ENCODE results near the gene KCNJ14. TPM values are rescaled to one million over a fixed set of nuclear protein-coding genes. Genes with fewer than 3 reads are reported as not detected.

The KCNJ14 gene
- total RNA-seq, 1 donor from 2014 or later: 1.6 TPM

- no peaks in the 10 kb centered on the region for H3K36me3 Mint-ChIP-seq (ENCODE audit: unreplicated experiment)
- no peak for TF ChIP-seq CTCF (IDR thresholded peaks at IDR 0.05)
- H3K27me3 Mint-ChIP-seq (ENCODE audit: unreplicated experiment): no peaks in the 10 kb centered on the region
- H3K27ac Mint-ChIP-seq (ENCODE audit: unreplicated experiment): no peak overlapping the region
- peaks cover 4% of the 10 kb centered on the region for H3K9me3 Mint-ChIP-seq (ENCODE audit: unreplicated experiment)
- no peak overlapping the region for H3K4me3 Mint-ChIP-seq (ENCODE audit: unreplicated experiment)
- H3K4me1 Mint-ChIP-seq (ENCODE audit: unreplicated experiment): peaks cover 14% of the 10 kb centered on the region
- DNase-seq (ENCODE audit: extremely low spot score, unreplicated experiment): no peak
Observed at GRCh38 chr19:48428670-48429069, 26.7 kb upstream of the KCNJ14 start.

- Mint-ChIP-seq H3K36me3 (ENCODE audit: unreplicated experiment) (no peaks in the 10 kb centered on the region), H3K9me3 (ENCODE audit: unreplicated experiment) (peaks cover 4% of the 10 kb centered on the region), H3K27ac (ENCODE audit: unreplicated experiment) (no peak overlapping the region), H3K27me3 (ENCODE audit: unreplicated experiment) (no peaks in the 10 kb centered on the region), H3K4me3 (ENCODE audit: unreplicated experiment) (no peak overlapping the region), H3K4me1 (ENCODE audit: unreplicated experiment) (peaks cover 7% of the 10 kb centered on the region)
- no peak for DNase-seq (ENCODE audit: extremely low spot score, unreplicated experiment)
- TF ChIP-seq CTCF (IDR thresholded peaks at IDR 0.05): no peak
Observed at GRCh38 chr19:48433337-48433736, 22.0 kb upstream of the KCNJ14 start.

GRCh38 chr19:48436586-48436985 lies 18.8 kb upstream of the KCNJ14 start:
- Mint-ChIP-seq H3K4me1 (ENCODE audit: unreplicated experiment) (peaks cover 7% of the 10 kb centered on the region), H3K36me3 (ENCODE audit: unreplicated experiment) (no peaks in the 10 kb centered on the region), H3K27ac (ENCODE audit: unreplicated experiment) (no peak overlapping the region), H3K9me3 (ENCODE audit: unreplicated experiment) (no peaks in the 10 kb centered on the region), H3K4me3 (ENCODE audit: unreplicated experiment) (no peak overlapping the region), H3K27me3 (ENCODE audit: unreplicated experiment) (no peaks in the 10 kb centered on the region)
- TF ChIP-seq CTCF (IDR thresholded peaks at IDR 0.05): no peak
- no peak for DNase-seq (ENCODE audit: extremely low spot score, unreplicated experiment)

- no peak for DNase-seq (ENCODE audit: extremely low spot score, unreplicated experiment)
- H3K27ac Mint-ChIP-seq (ENCODE audit: unreplicated experiment): no peak overlapping the region
- no peak for TF ChIP-seq CTCF (IDR thresholded peaks at IDR 0.05)
- no peaks in the 10 kb centered on the region for H3K27me3 Mint-ChIP-seq (ENCODE audit: unreplicated experiment)
- peaks cover 2% of the 10 kb centered on the region for H3K36me3 Mint-ChIP-seq (ENCODE audit: unreplicated experiment)
- H3K4me3 Mint-ChIP-seq (ENCODE audit: unreplicated experiment): no peak overlapping the region
- H3K4me1 Mint-ChIP-seq (ENCODE audit: unreplicated experiment): peaks cover 20% of the 10 kb centered on the region
- no peaks in the 10 kb centered on the region for H3K9me3 Mint-ChIP-seq (ENCODE audit: unreplicated experiment)
Observed at GRCh38 chr19:48441360-48442050, 13.9 kb upstream of the KCNJ14 start.

GRCh38 chr19:48442116-48443035 lies 13.0 kb upstream of the KCNJ14 start:
- peaks cover 2% of the 10 kb centered on the region for H3K36me3 Mint-ChIP-seq (ENCODE audit: unreplicated experiment)
- H3K9me3 Mint-ChIP-seq (ENCODE audit: unreplicated experiment): no peaks in the 10 kb centered on the region
- peaks cover 19% of the 10 kb centered on the region for H3K4me1 Mint-ChIP-seq (ENCODE audit: unreplicated experiment)
- no peak for DNase-seq (ENCODE audit: extremely low spot score, unreplicated experiment)
- no peak for TF ChIP-seq CTCF (IDR thresholded peaks at IDR 0.05)
- no peak overlapping the region for H3K4me3 Mint-ChIP-seq (ENCODE audit: unreplicated experiment)
- no peak overlapping the region for H3K27ac Mint-ChIP-seq (ENCODE audit: unreplicated experiment)
- H3K27me3 Mint-ChIP-seq (ENCODE audit: unreplicated experiment): no peaks in the 10 kb centered on the region
